H7 (cell line): ENCODE data around the gene PHF21A. TPM values are rescaled to one million over a fixed set of nuclear protein-coding genes. Genes with fewer than 3 reads are reported as not detected.
"Not testable (repeated sequence)": the region's sequence is repeated elsewhere in the genome, so short reads cannot be mapped to it uniquely, and the experiment has no call there.

ENCODE experiments used
- DNase-seq: peaks from one replicate; pipeline ENCODE4 v3.0.0; 2012
- H3K27me3 ChIP-seq: 2 replicates; pipeline ENCODE4 v1.6.0; 2011; ENCODE audit warnings: mild to moderate bottlenecking, low read length; ENCODE audit not compliant: control insufficient read depth, insufficient read depth
- H3K36me3 ChIP-seq: replicated peaks from 2 replicates; pipeline ENCODE4 v1.5.1; 2011; ENCODE audit warnings: low read length; ENCODE audit not compliant: control insufficient read depth, insufficient read depth
- H3K4me3 ChIP-seq: 2 replicates; pipeline ENCODE4 v1.5.1; 2011; ENCODE audit warnings: low read depth, mild to moderate bottlenecking, control low read depth, low read length, moderate library complexity; ENCODE audit not compliant: insufficient read depth
- total RNA-seq: library from RNA; depleted of rRNA; stranded (reverse); fragments of >200 nt; shearing (Covaris generic); gene quantifications from 2 replicates; pipeline ENCODE4 v1.2.3, GENCODE V29; 2014

PHF21A gene
- total RNA-seq, 1 experiment from 2014 or later, result 10.1 TPM

- Histone ChIP-seq H3K36me3 (no peaks in the 10 kb centered on the region; the same call in 1 of the 2 replicates), H3K4me3 (no peak overlapping the region), H3K27me3 (no peaks in the 10 kb centered on the region)
- DNase-seq, result no peak
These were observed 137.8 kb downstream of the PHF21A start for GRCh38 chr11:45983471-45983845.

- Histone ChIP-seq H3K4me3 (no peak overlapping the region), H3K36me3 (no peaks in the 10 kb centered on the region; the same call in 1 of the 2 replicates), H3K27me3 (no peaks in the 10 kb centered on the region)
- DNase-seq, result peak; percentile 66
These were observed 138.4 kb downstream of the PHF21A start for GRCh38 chr11:45982656-45983470.

- H3K27me3 ChIP-seq, H3K36me3 ChIP-seq, H3K4me3 ChIP-seq, DNase-seq: not testable (repeated sequence)
These were observed 139.4 kb downstream of the PHF21A start for GRCh38 chr11:45981826-45982225.

GRCh38 chr11:45974806-45975205 lies 146.4 kb downstream of the PHF21A start:
- no peaks in the 10 kb centered on the region; the same call in 1 of the 2 replicates for H3K36me3 ChIP-seq
- H3K4me3 ChIP-seq, result no peak overlapping the region
- no peak for DNase-seq
- no peaks in the 10 kb centered on the region for H3K27me3 ChIP-seq

- Histone ChIP-seq H3K4me3 (no peak overlapping the region), H3K27me3 (no peaks in the 10 kb centered on the region), H3K36me3 (no peaks in the 10 kb centered on the region)
- no peak for DNase-seq
These were observed 147.7 kb downstream of the PHF21A start for GRCh38 chr11:45973601-45974000.

- no peak overlapping the region for H3K4me3 ChIP-seq
- DNase-seq, result no peak
- no peaks in the 10 kb centered on the region for H3K27me3 ChIP-seq
- H3K36me3 ChIP-seq, result 0 out of 2 replicates have a peak, but pooled peaks cover 1% of the 10 kb centered on the region
These were observed 152.4 kb downstream of the PHF21A start for GRCh38 chr11:45968901-45969300.

- no peaks in the 10 kb centered on the region for H3K27me3 ChIP-seq
- H3K36me3 ChIP-seq, result 0 out of 2 replicates have a peak, but pooled peaks cover 1% of the 10 kb centered on the region
- no peak for DNase-seq
- H3K4me3 ChIP-seq, result no peak overlapping the region
These were observed 153.7 kb downstream of the PHF21A start for GRCh38 chr11:45967506-45967905.

GRCh38 chr11:45964911-45965389 lies 156.3 kb downstream of the PHF21A start:
- H3K27me3 ChIP-seq, result no peaks in the 10 kb centered on the region
- DNase-seq, result peak; percentile 84
- no peak overlapping the region for H3K4me3 ChIP-seq
- 0 out of 2 replicates have a peak, but pooled peaks cover 1% of the 10 kb centered on the region for H3K36me3 ChIP-seq

- Histone ChIP-seq H3K27me3 (no peaks in the 10 kb centered on the region), H3K36me3 (no peaks in the 10 kb centered on the region), H3K4me3 (no peak overlapping the region)
- DNase-seq, result no peak
These were observed 159.5 kb downstream of the PHF21A start for GRCh38 chr11:45961751-45962240.

GRCh38 chr11:45960387-45961095 lies 160.7 kb downstream of the PHF21A start:
- H3K36me3 ChIP-seq, result no peaks in the 10 kb centered on the region
- H3K4me3 ChIP-seq, result no peak overlapping the region
- DNase-seq, result no peak
- no peaks in the 10 kb centered on the region for H3K27me3 ChIP-seq

GRCh38 chr11:45959851-45960250 lies 161.4 kb downstream of the PHF21A start:
- DNase-seq, result no peak
- Histone ChIP-seq H3K27me3 (no peaks in the 10 kb centered on the region), H3K36me3 (no peaks in the 10 kb centered on the region), H3K4me3 (no peak overlapping the region)

GRCh38 chr11:45949992-45950407 lies 171.3 kb downstream of the PHF21A start:
- peaks cover 8% of the 10 kb centered on the region for H3K36me3 ChIP-seq
- H3K4me3 ChIP-seq, result no peak overlapping the region
- no peak for DNase-seq
- no peaks in the 10 kb centered on the region for H3K27me3 ChIP-seq

GRCh38 chr11:45948356-45948755 lies 172.9 kb downstream of the PHF21A start:
- no peaks in the 10 kb centered on the region for H3K27me3 ChIP-seq
- DNase-seq, result no peak
- H3K4me3 ChIP-seq, result no peak overlapping the region
- peaks cover 8% of the 10 kb centered on the region for H3K36me3 ChIP-seq

- DNase-seq, result no peak
- H3K36me3 ChIP-seq, result peaks cover 8% of the 10 kb centered on the region
- no peaks in the 10 kb centered on the region for H3K27me3 ChIP-seq
- H3K4me3 ChIP-seq, result no peak overlapping the region
These were observed 173.4 kb downstream of the PHF21A start for GRCh38 chr11:45947885-45948284.
